Kidney (tissue), 14 donors: Measurements from ENCODE around the gene KMT2E. TPM values are rescaled to one million over a fixed set of nuclear protein-coding genes. Genes with fewer than 3 reads are reported as not detected.
A peak's percentile ranks its signal among the peaks of the same experiment; 100 is the strongest.
"Not testable (repeated sequence)": the region's sequence is repeated elsewhere in the genome, so short reads cannot be mapped to it uniquely, and the experiment has no call there.

Experiments used
- DNase-seq, 5 donors: peaks; one replicate each; pipeline ENCODE4 v3.0.0-alpha.2; 2013 to 2020
- FAIRE-seq: peaks from 2 replicates; lab custom pipeline; 2012; peaks lifted over from hg19 to GRCh38; lab: Jason Lieb, UNC
- H3K27ac ChIP-seq, 2 donors: one replicate each; pipeline ENCODE4 v1.7.0; 2013; ENCODE audit warnings: low read depth in 2 of 2, low read length in 2 of 2, inconsistent platforms in 1 of 2
- H3K27me3 ChIP-seq: one replicate; pipeline ENCODE4 v1.7.1; 2013; ENCODE audit warnings: low read length, inconsistent platforms; ENCODE audit not compliant: control insufficient read depth, insufficient read depth
- H3K36me3 ChIP-seq, 3 donors: one replicate each; pipeline versions ENCODE4 v1.7.0 to v1.7.1; 2013; ENCODE audit warnings: low read length in 3 of 3, control low read depth in 1 of 3, inconsistent platforms in 1 of 3; ENCODE audit not compliant: insufficient read depth in 3 of 3, control insufficient read depth in 2 of 3
- H3K4me1 ChIP-seq, 3 donors: one replicate each; pipeline versions ENCODE4 v1.7.0 to v1.7.1; 2013; ENCODE audit warnings: low read length in 3 of 3, inconsistent platforms in 1 of 3, low read depth in 1 of 3; ENCODE audit not compliant: control insufficient read depth in 2 of 3, insufficient read depth in 2 of 3
- H3K4me3 ChIP-seq, 3 donors: one replicate each; pipeline versions ENCODE4 v1.7.0 to v1.8.1; 2013; ENCODE audit warnings: low read length in 3 of 3, control low read depth in 1 of 3, inconsistent platforms in 1 of 3
- H3K9ac ChIP-seq, 3 donors: one replicate each; pipeline versions ENCODE4 v1.7.0 to v1.7.1; 2013; ENCODE audit warnings: low read length in 3 of 3, control low read depth in 1 of 3, inconsistent platforms in 1 of 3
- H3K9me3 ChIP-seq, 3 donors: one replicate each; pipeline versions ENCODE4 v1.7.0 to v1.7.1; 2013; ENCODE audit warnings: low read length in 3 of 3, control low read depth in 1 of 3, inconsistent platforms in 1 of 3; ENCODE audit not compliant: control insufficient read depth in 2 of 3, insufficient read depth in 1 of 3
- intact Hi-C: fragments of 100-400 bp; cut with DNase I; formaldehyde crosslinking; loops from one replicate; pipeline ENCODE4 v1.11.1; 2022
- polyA plus RNA-seq: library from polyadenylated mRNA; stranded (reverse); fragments of 350-450 nt; fragmentation: Illumina TruSeq; extraction: RNeasy Lipid Tissue Mini Kit (QIAGEN cat#74804); gene quantifications from one replicate; pipeline ENCODE4 v1.2.3, GENCODE V29; 2014; ENCODE audit warnings: low read depth, low replicate concordance; ENCODE audit not compliant: insufficient read depth
- total RNA-seq: library from RNA; stranded (reverse); fragmentation: NEBNext Ultra II Directional; extraction: Animal tissue kit (Norgen Biotek cat#: 25700); gene quantifications from one replicate; pipeline ENCODE4 v1.2.1, GENCODE V29; 2021
- TF ChIP-seq, protein P1 (sequence below): IDR thresholded peaks from 3 replicates; pipeline ENCODE4 v1.5.1; 2012; ENCODE audit warnings: mild to moderate bottlenecking, moderate library complexity, borderline replicate concordance; ENCODE audit not compliant: insufficient read depth; ENCODE audit errors: extremely low read depth
- donor health status: control.
- donor health status: control.
- donor health status: control.
- donor health status: control.
- donor health status: control.
- donor health status: DM: yes; HTN: yes; CAD: no.
- donor health status: Normal renal cell carcinoma (clear cell type).

KMT2E gene
- total and polyA plus RNA-seq, 2 donors from 2014 or later: 7.2 to 106 TPM

DNA sequence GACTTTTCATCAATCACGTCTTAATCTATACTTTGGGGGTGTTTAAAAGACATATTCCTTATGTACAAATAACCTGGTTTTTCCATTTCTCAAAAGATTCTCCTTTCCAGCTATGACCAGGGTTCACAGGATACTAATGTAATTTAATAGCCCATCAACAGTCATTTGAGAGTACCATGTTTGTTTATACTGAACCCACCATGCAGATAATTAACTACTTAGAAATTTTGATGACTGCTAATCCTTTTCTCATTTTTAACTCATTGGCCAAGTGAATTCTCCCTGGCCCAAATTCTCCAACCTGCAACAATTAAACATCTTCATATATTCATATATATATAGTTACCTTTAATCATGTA lies 28.8 kb upstream of the KMT2E start:
- Histone ChIP-seq H3K9ac (peak overlapping the region in 1 of 3 donors; percentile 66), H3K9me3 (no peaks in the 10 kb centered on the region), H3K4me1 (peaks cover 14 to 45% (median 22%) of the 10 kb centered on the region in 3 donors), H3K36me3 (peaks cover 0 to 3% (median 0%) of the 10 kb centered on the region in 3 donors), H3K27me3 (no peaks in the 10 kb centered on the region), H3K4me3 (no peak overlapping the region), H3K27ac (peak overlapping the region; percentile 99)
- DNase-seq (peak in 1 of 5 donors; percentile 30), FAIRE-seq (no peak)
- intact Hi-C loops: no loop called here
- TF ChIP-seq, protein P1, sequence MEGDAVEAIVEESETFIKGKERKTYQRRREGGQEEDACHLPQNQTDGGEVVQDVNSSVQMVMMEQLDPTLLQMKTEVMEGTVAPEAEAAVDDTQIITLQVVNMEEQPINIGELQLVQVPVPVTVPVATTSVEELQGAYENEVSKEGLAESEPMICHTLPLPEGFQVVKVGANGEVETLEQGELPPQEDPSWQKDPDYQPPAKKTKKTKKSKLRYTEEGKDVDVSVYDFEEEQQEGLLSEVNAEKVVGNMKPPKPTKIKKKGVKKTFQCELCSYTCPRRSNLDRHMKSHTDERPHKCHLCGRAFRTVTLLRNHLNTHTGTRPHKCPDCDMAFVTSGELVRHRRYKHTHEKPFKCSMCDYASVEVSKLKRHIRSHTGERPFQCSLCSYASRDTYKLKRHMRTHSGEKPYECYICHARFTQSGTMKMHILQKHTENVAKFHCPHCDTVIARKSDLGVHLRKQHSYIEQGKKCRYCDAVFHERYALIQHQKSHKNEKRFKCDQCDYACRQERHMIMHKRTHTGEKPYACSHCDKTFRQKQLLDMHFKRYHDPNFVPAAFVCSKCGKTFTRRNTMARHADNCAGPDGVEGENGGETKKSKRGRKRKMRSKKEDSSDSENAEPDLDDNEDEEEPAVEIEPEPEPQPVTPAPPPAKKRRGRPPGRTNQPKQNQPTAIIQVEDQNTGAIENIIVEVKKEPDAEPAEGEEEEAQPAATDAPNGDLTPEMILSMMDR: no peak

DNA sequence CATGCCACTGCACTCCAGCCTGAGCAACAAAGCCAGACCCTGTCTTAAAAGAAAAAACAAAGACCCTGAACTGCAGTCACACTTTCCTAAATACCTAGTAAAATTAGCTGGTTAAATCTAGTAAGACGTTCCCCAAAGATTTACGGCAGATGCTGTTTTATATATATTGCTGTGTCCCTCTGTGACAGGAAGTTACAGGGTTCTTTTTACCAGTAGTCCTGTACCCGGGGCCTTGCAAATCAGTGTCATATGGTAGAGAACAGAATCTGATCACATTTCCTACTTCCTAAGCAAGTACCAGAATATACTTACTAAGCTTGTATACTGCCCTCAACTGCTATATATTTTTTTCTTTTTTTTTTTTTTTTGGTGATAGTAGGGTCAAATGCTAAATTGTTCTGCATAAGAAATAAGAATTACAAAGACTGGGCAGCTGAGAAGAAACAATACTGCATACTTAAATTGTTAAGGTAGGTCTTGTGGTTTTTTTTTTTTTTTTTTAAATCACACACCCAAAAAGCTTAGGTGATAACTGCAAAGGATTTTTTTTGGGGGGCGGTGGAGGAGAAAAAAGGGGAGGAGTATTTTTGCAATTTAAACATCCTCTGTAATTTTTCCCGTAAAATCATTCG lies 27.3 kb upstream of the KMT2E start:
- H3K27ac ChIP-seq: no peak overlapping the region

DNA sequence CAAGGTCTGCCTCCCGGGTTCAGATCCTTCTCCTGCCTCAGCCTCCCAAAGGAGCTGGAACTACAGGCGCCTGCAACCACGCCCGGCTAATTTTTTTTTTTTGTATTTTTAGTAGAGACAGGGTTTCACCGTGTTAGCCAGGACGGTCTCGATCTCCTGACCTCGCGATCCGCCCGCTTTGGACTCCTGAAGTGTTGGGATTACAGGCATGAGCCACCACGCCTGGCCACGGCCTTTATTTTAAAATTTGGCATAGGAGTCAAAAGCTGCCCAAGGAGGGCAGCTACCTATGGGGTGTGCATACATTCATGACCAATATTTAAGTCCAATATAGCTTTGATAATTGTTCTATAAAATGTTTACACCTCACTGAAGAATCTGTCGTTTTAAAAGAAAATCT lies 26.6 kb upstream of the KMT2E start:
- intact Hi-C loops, H3K9ac ChIP-seq, H3K4me3 ChIP-seq, FAIRE-seq, DNase-seq, H3K9me3 ChIP-seq, H3K27me3 ChIP-seq, H3K27ac ChIP-seq: not testable (repeated sequence)
- Histone ChIP-seq H3K36me3 (peaks cover 0 to 13% (median 0%) of the 10 kb centered on the region in 3 donors), H3K4me1 (peaks cover 9 to 44% (median 23%) of the 10 kb centered on the region in 3 donors)

More for the DNA sequence above, 27.3 kb upstream of the KMT2E start:
- FAIRE-seq (no peak), DNase-seq (no peak)
- H3K9me3 ChIP-seq: no peaks in the 10 kb centered on the region
- intact Hi-C loops: no loop called here
- H3K27me3 ChIP-seq: no peaks in the 10 kb centered on the region
- H3K9ac ChIP-seq: no peak overlapping the region
- TF ChIP-seq, protein P1: no peak
- peaks cover 10 to 51% (median 23%) of the 10 kb centered on the region in 3 donors for H3K4me1 ChIP-seq
- peaks cover 0 to 13% (median 0%) of the 10 kb centered on the region in 3 donors for H3K36me3 ChIP-seq
- H3K4me3 ChIP-seq: no peak overlapping the region

DNA sequence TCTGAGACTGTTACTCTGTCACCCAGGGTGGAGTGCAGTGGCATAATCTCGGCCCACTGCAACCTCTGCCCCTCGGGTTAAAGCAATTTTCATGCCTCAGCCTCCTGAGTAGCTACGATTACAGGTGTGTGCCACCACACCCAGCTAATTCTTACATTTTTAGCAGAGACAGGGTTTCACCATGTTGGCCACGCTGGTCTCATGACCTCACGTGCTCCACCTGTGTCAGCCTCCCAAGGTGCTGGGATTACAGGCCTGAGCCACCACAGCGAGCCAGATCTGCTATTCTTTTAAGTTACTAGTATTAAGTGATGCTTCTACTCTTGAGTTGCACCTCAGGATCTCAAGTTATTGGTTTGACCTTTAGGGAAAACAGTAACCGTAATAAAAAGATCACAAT lies 23.0 kb upstream of the KMT2E start:
- intact Hi-C loops: no loop called here
- H3K27me3 ChIP-seq: no peaks in the 10 kb centered on the region
- H3K27ac ChIP-seq: no peak overlapping the region
- FAIRE-seq: no peak
- no peak overlapping the region for H3K9ac ChIP-seq
- no peak overlapping the region for H3K4me3 ChIP-seq
- H3K36me3 ChIP-seq: peaks cover 0 to 13% (median 0%) of the 10 kb centered on the region in 3 donors
- DNase-seq: no peak
- H3K4me1 ChIP-seq: peaks cover 2 to 46% (median 17%) of the 10 kb centered on the region in 3 donors
- no peaks in the 10 kb centered on the region for H3K9me3 ChIP-seq
- TF ChIP-seq, protein P1: no peak
